CD4-positive, alpha-beta T cell treated with Interleukin-4 for 1 hour (primary cell): Measurements from ENCODE around the gene NUDT10.
"Not testable (repeated sequence)": the region's sequence is repeated elsewhere in the genome, so short reads cannot be mapped to it uniquely, and the experiment has no call there.

Experiments
- DNase-seq, 2 donors: peaks; one replicate each; pipeline ENCODE4 v3.0.0-alpha.2; 2020 to 2022

Gene NUDT10

GRCh38 chrX:51332188-51332942 is at the start of gene NUDT10:
NUDT10 (plus strand) TSS chrX:51332822; CDS start chrX:51332966, 144 bp downstream.
- peak in 1 of 2 donors; percentile 6 for DNase-seq

GRCh38 chrX:51292421-51292820 is 40.2 kb upstream of the NUDT10 start:
- no peak for DNase-seq

GRCh38 chrX:51296138-51296537 is 36.5 kb upstream of the NUDT10 start:
- DNase-seq = no peak

- DNase-seq = no peak
Measured at GRCh38 chrX:51316271-51316670, 16.4 kb upstream of the NUDT10 start.

GRCh38 chrX:51332943-51333785 is 542 bp downstream of the NUDT10 start:
- not testable (repeated sequence) for DNase-seq

GRCh38 chrX:51334276-51334675 is 1.7 kb downstream of the NUDT10 start:
- no peak for DNase-seq

GRCh38 chrX:51336584-51336983 is 4.0 kb downstream of the NUDT10 start:
- DNase-seq = peak; percentile 29 to 52

- no peak for DNase-seq
Measured at GRCh38 chrX:51361251-51361650, 28.6 kb downstream of the NUDT10 start.

GRCh38 chrX:51376672-51377071 is 44.0 kb downstream of the NUDT10 start:
- DNase-seq = no peak
